Hematopoietic multipotent progenitor cell treated with erythropoietin and hydrocortisone succinate and interleukin-3 and kit ligand, for 8 days (in vitro differentiated cells): ENCODE data around the gene TRIM22.
A peak's percentile ranks its signal among the peaks of the same experiment; 100 is the strongest.
"Not testable (repeated sequence)": the region's sequence is repeated elsewhere in the genome, so short reads cannot be mapped to it uniquely, and the experiment has no call there.

Experiments used
- DNase-seq: peaks from one replicate; pipeline ENCODE4 v3.0.0-alpha.2; 2015

The TRIM22 gene

DNA sequence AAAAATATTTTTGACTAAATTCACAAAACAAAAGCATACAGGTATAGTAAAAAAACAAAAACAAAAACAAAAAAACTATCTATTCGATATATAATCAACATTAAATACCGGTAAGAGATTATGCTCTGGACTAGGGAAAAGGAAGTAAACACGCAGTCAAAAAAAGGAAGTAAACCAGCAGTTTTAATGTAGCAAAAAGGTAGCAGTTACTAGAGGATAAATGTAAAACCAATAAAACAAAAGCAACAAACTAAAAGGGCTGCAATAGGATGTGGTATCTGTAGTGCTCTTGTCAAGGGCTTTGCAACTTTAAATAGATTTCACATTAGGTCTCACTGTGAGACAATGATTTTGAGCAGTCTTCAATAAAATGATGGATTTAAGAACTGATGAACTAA is 2.4 kb downstream of the TRIM22 start:
- DNase-seq: peak; percentile 38

DNA sequence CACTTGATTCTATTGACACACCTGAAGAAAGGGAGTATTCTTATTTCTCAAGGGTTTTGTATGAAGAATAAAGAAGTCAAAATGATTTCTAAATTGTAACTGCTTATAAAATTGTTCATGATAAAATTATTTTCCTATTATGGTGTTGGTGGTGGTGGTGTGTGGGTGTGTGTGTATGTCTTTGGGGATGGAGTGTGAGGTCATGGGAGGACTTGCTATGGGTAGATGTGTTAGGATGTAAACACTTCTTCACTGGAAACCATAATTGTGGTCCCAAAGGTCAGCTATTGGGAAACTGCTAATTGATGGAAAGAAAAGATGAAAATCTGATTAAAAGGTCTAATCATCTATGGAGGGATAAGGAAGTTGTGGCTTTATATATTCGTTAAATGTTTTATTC is 5.1 kb downstream of the TRIM22 start:
- DNase-seq: no peak

DNA sequence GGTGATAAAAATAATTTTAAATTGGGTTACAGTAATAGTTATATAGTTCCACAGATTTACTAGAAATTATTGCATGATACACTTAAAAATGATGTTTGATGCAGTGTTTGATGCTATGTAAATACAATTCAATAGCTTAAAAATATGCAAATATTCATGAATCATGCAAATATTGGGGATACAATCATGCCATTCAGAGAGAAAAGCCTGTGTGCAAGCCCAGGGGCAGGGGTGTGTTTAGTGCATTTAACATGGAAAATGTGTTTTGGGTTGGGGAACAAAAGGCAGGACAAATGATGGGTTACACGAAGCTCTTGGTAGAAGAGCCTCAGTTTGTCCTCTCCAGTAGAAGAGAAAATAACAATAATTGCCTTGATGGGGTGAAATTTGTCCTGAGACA is 6.0 kb downstream of the TRIM22 start:
- DNase-seq: no peak

DNA sequence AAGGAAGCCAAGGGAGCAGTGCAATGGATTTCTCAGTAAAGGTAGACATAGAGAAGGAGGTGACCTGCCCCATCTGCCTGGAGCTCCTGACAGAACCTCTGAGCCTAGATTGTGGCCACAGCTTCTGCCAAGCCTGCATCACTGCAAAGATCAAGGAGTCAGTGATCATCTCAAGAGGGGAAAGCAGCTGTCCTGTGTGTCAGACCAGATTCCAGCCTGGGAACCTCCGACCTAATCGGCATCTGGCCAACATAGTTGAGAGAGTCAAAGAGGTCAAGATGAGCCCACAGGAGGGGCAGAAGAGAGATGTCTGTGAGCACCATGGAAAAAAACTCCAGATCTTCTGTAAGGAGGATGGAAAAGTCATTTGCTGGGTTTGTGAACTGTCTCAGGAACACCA is 6.6 kb downstream of the TRIM22 start:
- DNase-seq: no peak

DNA sequence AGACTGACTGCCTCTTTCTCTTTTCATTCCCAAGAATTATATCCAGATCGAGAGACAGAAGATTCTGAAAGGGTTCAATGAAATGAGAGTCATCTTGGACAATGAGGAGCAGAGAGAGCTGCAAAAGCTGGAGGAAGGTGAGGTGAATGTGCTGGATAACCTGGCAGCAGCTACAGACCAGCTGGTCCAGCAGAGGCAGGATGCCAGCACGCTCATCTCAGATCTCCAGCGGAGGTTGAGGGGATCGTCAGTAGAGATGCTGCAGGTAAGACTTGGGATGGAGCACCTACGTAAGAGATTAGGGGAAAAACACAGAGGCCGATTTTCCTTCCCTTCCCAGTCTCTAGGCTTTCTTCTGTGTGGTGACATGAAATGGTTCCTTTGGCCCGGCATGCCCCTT is 8.7 kb downstream of the TRIM22 start:
- DNase-seq: no peak

DNA sequence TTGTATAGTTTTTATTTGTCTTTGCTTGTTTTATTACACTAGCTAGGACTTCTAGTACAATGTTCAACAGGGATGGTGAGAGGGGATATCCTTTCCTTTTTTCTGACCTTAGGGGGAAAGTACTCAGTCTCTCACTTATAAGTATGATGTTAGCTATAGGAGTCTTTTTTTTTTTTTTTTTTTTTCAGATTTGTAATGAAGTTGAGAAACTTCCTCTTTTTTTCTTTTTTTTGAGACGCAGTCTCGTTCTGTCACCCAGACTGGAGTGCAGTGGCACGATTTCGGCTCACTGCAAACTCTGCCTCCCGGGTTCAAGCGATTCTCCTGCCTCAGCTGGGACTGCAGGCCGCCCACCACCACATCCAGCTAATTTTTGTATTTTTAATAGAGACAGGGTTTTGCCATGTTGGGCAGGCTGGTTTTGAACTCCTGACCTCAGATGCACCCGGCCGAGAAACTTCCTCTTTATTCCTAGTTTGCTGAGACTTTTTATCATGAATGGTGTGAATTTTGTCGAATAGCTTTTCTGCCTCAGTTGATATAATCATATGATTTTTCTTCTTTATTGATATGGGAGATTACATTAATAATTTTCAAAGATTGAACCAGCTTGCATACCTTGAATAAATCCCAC is 10.9 kb downstream of the TRIM22 start:
- DNase-seq: no peak

DNA sequence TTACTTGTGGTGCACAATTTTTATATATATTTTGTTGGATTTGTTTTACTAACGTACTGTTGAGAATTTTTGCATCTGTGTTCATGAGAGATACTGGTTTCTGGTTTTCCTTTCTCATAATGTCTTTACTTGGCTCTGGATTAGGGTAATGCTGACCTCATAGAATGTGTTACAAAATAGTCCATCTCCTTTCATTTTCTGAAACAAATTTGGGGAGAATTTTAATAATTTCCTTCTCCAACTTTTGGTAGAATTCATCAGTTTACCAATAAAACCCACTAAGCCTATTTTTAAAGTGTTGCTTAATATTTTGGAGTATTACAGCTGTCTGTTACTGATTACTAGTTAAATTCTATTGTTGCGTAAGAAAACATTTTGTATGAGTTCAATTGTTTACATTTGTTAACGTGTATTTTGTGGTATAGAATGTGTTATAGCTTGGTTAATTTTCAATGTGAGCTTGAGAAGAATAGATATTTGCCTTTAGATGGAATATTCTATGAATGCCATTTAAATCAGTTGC is 11.5 kb downstream of the TRIM22 start:
- DNase-seq: no peak

DNA sequence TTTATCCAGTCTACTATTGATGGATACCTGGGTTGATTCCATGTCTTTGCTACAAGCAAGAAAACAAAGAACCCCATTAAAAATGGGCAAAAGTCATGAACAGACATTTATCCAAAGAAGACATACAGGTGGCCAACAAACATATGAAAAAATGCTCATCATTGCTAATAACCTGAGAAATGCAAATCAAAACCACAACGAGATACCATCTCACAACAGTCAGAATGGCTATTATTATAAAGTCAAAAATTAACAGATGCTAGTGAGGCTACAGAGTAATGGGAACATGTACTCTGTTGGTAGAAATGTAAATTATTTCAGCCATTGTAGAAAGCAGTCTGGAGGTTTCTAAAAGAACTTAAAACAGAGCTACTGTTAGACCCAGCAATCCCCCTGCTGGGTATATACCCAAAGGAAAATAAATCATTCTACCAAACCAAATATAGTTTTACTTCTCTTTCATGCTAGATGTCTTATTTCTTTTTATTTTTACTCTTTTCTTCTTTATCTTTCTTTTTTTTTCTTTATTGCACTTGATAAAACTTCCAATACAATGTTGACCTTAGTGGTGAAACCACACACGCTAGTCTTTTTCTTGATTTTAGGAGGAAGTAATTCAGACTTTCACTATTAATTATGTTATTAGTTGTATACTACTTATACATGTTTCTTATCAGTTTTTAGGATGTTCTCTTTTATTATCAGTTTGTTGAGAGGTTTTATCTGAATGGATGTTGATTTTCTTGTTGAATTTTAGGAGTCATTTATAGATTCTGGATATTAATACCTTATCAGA is 14.3 kb downstream of the TRIM22 start:
- DNase-seq: no peak

DNA sequence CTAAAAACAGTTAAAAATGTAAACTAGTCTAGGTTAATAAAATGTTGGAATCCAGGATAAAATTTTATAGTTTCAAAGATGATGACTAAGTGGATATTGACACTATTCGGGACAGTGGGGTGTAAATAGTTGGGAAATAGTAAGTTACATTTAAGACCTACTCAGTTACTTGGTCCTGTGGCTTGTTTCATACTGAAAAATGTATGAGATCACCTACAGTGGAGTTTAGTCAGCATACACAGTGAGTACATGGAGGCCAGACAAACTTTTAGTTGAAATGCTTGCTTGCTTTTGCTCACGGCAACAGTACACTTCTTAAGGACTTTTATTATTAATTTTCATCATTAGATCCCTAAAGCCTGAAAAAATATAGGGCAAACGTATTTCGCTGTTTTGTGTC is 16.1 kb downstream of the TRIM22 start:
- no peak for DNase-seq

DNA sequence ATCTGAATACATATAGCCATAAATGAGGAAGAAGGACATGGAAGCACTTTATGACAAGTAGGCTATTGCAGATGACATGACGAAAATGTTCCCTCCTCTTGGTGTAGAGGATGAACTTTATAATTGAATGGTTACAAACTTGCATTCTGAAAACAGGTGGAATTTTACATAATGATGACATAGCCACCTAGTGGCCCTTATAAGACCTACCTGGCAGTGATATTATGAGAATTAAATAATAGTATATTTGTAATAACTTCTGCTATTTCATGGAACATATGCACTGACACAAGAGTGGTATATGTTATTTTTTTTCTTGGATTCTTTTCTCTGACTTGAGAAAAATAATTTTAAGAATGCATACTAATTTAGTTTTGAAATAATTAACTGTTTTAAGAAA is 22.9 kb downstream of the TRIM22 start:
- peak; percentile 56 for DNase-seq

DNA sequence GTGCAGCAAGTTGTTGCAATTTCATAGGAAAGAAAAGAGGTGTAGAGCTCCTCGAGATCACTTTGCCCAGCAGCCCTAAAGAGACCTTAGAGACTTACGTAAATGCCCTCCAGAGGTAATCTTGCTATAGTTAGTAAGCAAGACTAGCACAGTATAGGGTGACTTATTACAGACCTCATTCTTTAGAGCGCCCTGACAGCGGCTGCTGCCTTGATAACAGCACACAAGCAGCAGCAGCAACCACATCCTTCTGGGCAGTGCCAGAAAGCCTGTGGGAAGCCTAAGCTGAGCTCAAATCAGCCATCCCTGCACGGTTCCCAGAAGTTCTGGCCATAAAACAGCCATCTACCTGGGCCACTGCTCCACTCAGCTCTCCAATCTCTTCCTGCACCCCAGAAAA is 24.1 kb downstream of the TRIM22 start:
- peak; percentile 73 for DNase-seq

DNA sequence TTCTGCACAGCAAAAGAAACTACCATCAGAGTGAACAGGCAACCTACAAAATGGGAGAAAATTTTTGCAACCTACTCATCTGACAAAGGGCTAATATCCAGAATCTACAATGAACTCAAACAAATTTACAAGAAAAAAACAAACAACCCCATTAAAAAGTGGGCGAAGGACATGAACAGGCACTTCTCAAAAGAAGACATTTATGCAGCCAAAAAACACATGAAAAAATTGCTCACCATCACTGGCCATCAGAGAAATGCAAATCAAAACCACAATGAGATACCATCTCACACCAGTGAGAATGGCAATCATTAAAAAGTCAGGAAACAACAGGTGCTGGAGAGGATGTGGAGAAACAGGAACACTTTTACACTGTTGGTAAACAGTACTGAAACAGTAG is 26.9 kb downstream of the TRIM22 start:
- not testable (repeated sequence) for DNase-seq

DNA sequence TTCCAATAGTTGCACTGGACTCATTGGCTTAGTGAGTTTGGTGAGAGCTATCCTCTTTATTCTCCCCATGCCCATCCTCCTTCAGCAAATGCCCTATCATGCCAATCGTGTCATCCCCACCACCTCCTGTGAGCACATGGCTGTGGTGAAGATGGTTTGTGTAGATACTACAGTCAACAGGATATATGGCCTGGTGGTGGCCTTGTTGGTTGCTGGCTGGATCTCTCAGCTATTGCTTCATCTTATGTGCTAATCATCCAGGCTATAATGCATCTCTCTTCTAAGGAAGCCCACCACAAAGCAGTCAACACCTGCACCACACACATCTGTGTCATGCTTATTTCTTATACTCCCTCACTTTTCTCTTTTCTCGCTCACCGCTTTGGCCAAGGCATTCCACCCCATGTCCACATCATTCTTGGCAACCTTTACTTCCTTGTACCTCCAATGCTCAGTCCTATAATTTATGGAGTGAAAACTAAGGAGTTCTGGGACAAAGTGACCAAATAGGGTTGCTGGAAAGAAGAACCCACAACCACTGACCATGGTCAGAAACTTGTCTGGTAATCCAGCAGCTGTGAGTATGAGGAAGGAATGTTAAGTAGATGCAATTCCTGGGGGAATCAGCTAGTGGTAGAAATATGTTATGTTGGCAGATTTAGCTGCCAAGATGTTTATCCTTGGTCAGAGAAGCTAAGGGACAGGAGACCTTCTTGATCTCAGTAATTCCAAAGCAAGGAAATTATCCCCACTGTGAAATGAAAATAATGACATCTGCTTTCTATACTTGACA is 30.3 kb downstream of the TRIM22 start:
- DNase-seq: peak; percentile 41

DNA sequence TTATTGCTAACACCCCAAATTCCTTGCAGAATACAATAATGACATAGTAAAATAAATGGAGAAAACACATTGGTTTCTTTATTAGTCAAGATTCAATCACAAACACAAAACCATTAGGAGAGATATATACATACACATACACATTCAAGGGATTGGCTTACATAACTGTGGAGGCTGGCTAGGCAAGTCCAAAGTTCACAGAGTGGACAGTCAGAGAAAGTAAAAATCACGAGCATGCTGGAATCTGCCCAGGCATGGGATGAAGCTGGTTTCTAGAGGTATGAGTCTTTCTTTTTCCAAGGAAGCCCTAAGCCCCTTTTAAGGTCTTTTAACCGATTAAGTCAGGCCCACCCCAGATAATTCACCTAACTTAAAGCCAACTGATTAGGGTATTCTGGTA is 33.0 kb downstream of the TRIM22 start:
- no peak for DNase-seq

DNA sequence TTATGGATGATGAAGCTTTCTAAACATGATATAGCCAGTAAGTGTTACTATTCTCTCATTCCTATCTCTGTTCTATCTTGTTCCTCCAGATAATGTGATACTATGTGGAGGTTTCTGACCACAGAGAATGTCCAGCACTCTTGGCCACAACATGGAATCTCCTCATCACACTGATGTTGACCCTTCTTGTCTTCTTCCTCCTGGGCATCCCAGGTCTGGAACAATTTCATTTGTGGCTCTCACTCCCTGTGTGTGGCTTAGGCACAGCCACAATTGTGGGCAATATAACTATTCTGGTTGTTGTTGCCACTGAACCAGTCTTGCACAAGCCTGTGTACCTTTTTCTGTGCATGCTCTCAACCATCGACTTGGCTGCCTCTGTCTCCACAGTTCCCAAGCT is 36.8 kb downstream of the TRIM22 start:
- no peak for DNase-seq

DNA sequence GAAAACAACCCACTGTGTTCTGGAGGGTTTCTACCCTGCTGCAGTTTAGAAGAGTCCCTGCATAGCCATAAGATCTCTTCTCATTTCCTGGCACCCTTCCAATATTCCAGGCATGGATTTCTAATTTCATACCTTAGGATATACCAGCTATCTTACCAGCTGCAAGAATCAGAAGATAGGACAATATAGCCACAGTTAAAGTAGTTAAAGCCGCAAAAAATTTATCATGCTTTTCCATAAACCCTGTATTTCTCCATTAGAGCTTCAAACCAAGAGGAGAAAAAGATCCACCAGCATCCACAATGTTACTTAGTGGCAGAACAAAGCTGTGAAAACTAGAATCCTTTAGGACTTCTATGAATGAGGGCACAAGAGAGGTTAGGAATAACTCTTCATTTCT is 38.1 kb downstream of the TRIM22 start:
- DNase-seq: no peak

DNA sequence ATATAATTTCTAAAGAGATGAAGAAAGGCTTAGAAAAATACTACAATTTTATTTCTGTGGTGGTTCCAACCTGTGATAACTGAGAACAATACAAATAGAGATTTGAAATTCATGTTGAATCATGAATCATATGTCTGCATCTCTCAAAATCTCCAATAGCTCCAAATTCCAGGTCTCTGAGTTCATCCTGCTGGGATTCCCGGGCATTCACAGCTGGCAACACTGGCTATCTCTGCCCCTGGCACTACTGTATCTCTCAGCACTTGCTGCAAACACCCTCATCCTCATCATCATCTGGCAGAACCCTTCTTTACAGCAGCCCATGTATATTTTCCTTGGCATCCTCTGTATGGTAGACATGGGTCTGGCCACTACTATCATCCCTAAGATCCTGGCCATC is 46.8 kb downstream of the TRIM22 start, which contains the start of gene OR56B1:
Gene OR56B1 (plus strand): TSS at position 53 of the 400 bp plus-strand sequence. CDS start 69 bp downstream, at position 122.
- no peak for DNase-seq

DNA sequence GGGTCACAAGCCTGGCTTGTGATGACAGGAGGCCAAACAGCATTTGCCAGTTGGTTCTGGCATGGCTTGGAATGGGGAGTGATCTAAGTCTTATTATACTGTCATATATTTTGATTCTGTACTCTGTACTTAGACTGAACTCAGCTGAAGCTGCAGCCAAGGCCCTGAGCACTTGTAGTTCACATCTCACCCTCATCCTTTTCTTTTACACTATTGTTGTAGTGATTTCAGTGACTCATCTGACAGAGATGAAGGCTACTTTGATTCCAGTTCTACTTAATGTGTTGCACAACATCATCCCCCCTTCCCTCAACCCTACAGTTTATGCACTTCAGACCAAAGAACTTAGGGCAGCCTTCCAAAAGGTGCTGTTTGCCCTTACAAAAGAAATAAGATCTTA is 47.5 kb downstream of the TRIM22 start:
- DNase-seq: no peak

DNA sequence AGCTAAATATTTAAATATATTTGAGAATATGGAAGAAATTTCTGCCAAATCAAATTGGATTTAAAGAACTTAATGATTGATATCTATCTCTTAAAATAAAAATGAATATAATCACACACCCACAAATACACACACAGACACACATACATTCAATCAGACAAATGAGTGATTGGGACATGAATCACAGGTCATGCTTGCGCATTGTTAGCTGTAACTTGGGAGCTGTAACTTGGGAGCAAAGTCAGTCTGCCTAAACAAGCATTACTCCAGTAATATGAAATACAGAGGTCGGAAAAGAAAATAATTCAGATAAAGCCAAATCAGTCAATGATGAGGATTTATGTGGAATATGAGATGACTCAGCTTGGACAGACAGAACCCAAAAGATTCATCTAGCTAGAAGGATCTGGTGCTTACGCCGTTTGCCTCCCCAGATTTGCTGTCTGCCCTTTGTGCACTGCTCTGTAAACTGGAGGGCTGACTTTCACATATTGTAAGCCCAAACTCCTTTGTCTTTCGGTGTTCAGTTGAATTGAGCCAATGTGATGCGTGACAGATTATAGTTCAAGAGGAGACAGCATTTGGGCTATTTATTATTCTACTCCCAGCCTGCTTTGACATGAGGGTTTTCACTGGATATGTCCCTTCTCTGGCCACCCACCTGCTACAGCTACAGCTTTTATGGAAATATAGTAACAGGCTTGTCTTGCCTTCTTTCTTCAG is 48.2 kb downstream of the TRIM22 start:
- DNase-seq: no peak

DNA sequence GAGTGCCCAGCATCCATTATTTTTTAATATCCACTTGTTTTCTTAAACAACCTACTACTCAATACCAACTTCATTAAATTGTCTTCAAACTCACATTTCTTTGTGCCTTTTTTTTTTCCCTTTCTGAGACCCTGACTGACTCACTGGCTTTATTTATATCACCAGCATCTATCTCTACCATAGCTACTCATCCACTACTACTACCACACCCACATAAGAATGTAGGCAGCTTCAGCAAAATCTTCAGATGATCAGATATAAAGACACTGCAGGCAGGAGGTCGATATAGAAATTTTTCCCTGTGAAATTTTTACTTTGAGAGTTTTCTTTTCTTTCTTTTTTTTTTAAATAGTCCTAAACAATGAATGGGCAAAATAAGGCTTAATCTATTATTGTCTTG is 48.8 kb downstream of the TRIM22 start:
- DNase-seq: no peak

DNA sequence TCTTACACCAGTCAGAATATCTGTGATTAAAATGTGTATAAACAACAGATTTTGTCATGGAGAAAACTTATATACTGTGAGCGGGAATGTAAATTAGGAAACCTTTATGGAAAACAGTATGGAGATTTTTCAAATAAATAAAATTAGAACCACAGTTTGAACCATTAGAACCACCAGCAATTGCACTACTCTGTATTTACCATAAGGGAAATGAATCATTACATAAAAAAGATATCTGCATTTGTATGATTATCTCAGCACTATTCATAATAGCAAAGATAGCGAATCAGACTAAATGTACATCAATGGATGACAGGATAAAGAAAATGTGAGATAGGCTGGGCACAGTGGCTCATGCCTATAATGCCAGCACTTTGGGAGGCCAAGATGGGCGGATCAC is 57.0 kb downstream of the TRIM22 start:
- DNase-seq: no peak

DNA sequence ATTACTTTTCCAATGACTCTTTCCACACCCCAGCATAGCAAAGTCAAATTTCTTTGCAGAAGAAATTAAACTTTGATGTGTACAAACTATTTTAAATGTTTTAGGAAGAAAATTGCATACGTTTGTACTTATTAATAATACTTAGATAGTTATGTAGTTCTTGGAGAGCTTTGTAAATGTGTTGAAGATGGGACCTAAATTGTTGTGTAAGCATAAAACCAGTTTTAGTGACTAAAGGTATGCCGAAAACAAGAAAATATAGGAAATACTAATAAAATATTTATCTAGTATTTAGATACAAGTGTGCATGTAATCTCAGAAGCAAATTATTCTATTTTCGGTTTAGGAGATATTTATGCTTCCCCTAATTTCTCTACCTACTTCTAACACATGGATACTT is 60.2 kb downstream of the TRIM22 start:
- no peak for DNase-seq

DNA sequence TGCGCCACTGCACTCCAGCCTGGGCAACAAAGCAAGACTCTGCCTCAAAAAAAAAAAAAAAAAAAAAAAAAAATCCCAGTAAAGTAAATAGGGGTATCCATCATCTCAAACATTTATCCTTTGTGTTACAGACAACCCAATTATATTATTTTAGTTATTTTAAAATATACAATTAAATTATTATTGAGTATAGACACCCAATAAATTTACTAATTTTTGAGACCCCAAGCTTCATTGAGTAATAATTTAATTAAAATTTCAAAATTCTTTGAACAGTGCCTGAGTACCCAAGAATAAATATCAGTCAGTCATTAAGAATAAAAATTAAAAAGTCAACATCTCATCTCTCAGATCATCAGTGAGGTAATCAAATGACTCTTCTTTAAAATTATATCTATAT is 64.4 kb downstream of the TRIM22 start, which contains the start of gene OR52N4:
Gene OR52N4 (plus strand): TSS at position 301 of the 400 bp plus-strand sequence. CDS start 498 bp downstream, outside the sequence.
- DNase-seq: no peak
